Measurements from ENCODE around the gene CASP4. TPM values are rescaled to one million over a fixed set of nuclear protein-coding genes. Genes with fewer than 3 reads are reported as not detected.

Gene CASP4
- 4.2 to 5.5 TPM (median 4.3 TPM) in 5 replicates for total RNA-seq (2022; extraction: Qiagen RNA extraction)

GRCh38 chr11:104968355-104968855 is at the start of gene CASP4:
Gene CASP4, minus strand, starts transcription at chr11:104968574. Its CDS starts 49 bp downstream, at chr11:104968525.

GRCh38 chr11:104897891-104898684 is 70.3 kb downstream of the CASP4 start, which contains the start of gene CASP12:
Gene CASP12, minus strand, starts transcription at chr11:104898460.

Other genes with a start within 250 kb of the CASP4 start
- not detected in 5 replicates for gene CASP12, start 70.1 kb downstream of the CASP4 start, total RNA-seq (2022; extraction: Qiagen RNA extraction)
- not detected in 5 replicates for gene CASP5, start 54.6 kb upstream of the CASP4 start, total RNA-seq (2022; extraction: Qiagen RNA extraction)
- gene CASP1, start 66.6 kb upstream of the CASP4 start, total RNA-seq (2022; extraction: Qiagen RNA extraction), result 0.15 to 0.17 TPM (median 0.17 TPM) in 3 of 5 replicates, not detected in the others
- 0.17 to 0.20 TPM in 2 of 5 replicates, not detected in the others for gene CARD16, start 76.8 kb upstream of the CASP4 start, total RNA-seq (2022; extraction: Qiagen RNA extraction)
- not detected in 5 replicates for gene CARD18, start 171.2 kb upstream of the CASP4 start, total RNA-seq (2022; extraction: Qiagen RNA extraction)